Sigmoid colon (tissue), 7 donors: ENCODE results near the gene HMG20A. TPM values are rescaled to one million over a fixed set of nuclear protein-coding genes. Genes with fewer than 3 reads are reported as not detected.
A peak's percentile ranks its signal among the peaks of the same experiment; 100 is the strongest.

Experiments
- DNase-seq: peaks from one replicate; pipeline ENCODE4 v3.0.0-alpha.2; 2019
- H3K27ac ChIP-seq, 4 donors: fragments of 200-600 bp; sonication (generic); one replicate each; pipeline ENCODE4 v1.5.1; 2016 to 2019; ENCODE audit warnings: mild to moderate bottlenecking in 1 of 4
- H3K27me3 ChIP-seq, 3 donors: fragments of 200-600 bp; sonication (generic); one replicate each; pipeline ENCODE4 v1.5.1; 2019; ENCODE audit warnings: mild to moderate bottlenecking in 1 of 3
- H3K36me3 ChIP-seq, 4 donors: fragments of 200-600 bp; sonication (generic); one replicate each; pipeline ENCODE4 v1.5.1; 2016 to 2019
- H3K4me1 ChIP-seq, 4 donors: fragments of 200-600 bp; sonication (generic); one replicate each; pipeline ENCODE4 v1.5.1; 2017 to 2019
- H3K4me3 ChIP-seq, 4 donors: fragments of 200-600 bp; sonication (generic); one replicate each; pipeline ENCODE4 v1.5.1; 2017 to 2019; ENCODE audit warnings: mild to moderate bottlenecking in 2 of 4, moderate library complexity in 1 of 4
- H3K9me3 ChIP-seq, 4 donors: fragments of 200-600 bp in 3 of 4; sonication (generic) in 3 of 4; one replicate each; pipeline versions ENCODE4 v1.5.1 to v1.6.1; 2013 to 2019
- EP300 ChIP-seq, 4 donors: sonication (generic); formaldehyde crosslinking; IDR thresholded peaks; one replicate each; pipeline ENCODE4 v1.6.1; 2017; ENCODE audit warnings: antibody characterized with exemption in 4 of 4
- POLR2A ChIP-seq, 2 donors: fragments of 450-650 bp; IDR thresholded peaks; one replicate each; pipeline ENCODE4 v1.6.1; 2016; ENCODE audit warnings: antibody characterized with exemption in 2 of 2, mild to moderate bottlenecking in 2 of 2, moderate library complexity in 2 of 2
- POLR2AphosphoS5 ChIP-seq, 4 donors: sonication (generic); formaldehyde crosslinking; IDR thresholded peaks; one replicate each; pipeline ENCODE4 v1.6.1; 2017; ENCODE audit warnings: antibody characterized with exemption in 4 of 4
- WGBS, 2 donors: extraction: QIAGEN DNeasy Blood & Tissue Kit; methylation state at CpG; one replicate each; pipeline ENCODE4 v1.1.7; 2013; 5-methylcytosine and 5-hydroxymethylcytosine counted together
- intact Hi-C: fragments of 100-400 bp; cut with DNase I; formaldehyde crosslinking; loops from one replicate; pipeline ENCODE4 v1.15.1; 2023
- polyA plus RNA-seq, 3 donors: library from polyadenylated mRNA; stranded (reverse); fragments of 200-250 nt; gene quantifications; one replicate each; pipeline ENCODE4 v1.2.3, GENCODE V29; 2013
- total RNA-seq, 4 donors: library from RNA; depleted of rRNA; stranded (reverse); fragments of >200 nt; gene quantifications; one replicate each; pipeline ENCODE4 v1.1.0, GENCODE V29; 2016
- TF ChIP-seq, protein P1 (sequence below), 4 experiments: fragments of 450-650 bp in 3 of 4; fragments of 200-600 bp in 1 of 4; IDR thresholded peaks; one replicate each; pipeline ENCODE4 v1.5.1; 2016 to 2019; ENCODE audit warnings: antibody characterized with exemption in 4 of 4, mild to moderate bottlenecking in 3 of 4, moderate library complexity in 2 of 4
- donor health status: healthy with polysubstance abuse.
- donor health status: Bipolar disorder and iron deficiency.
- donor health status: healthy.

Gene HMG20A
- total and polyA plus RNA-seq, 7 donors: 7.8 to 29.0 (median 22.5) TPM

- DNase-seq: peak; percentile 53
Measured at GRCh38 chr15:77527164-77527778, 106.6 kb downstream of the HMG20A start.

GRCh38 chr15:77527831-77528231, 107.1 kb downstream of the HMG20A start:
- intact Hi-C loops: no loop called here
- H3K4me1 ChIP-seq: peaks cover 0 to 12% (median 6%) of the 10 kb centered on the region in 4 donors
- WGBS, 2 donors: 81 to 83% methylated on average over 6 of the region's 6 CpGs
- no peak for TF ChIP-seq POLR2AphosphoS5 (IDR thresholded peaks at IDR 0.05)
- TF ChIP-seq EP300 (IDR thresholded peaks at IDR 0.05): no peak
- TF ChIP-seq POLR2A (IDR thresholded peaks at IDR 0.05): no peak
- TF ChIP-seq, protein P1, sequence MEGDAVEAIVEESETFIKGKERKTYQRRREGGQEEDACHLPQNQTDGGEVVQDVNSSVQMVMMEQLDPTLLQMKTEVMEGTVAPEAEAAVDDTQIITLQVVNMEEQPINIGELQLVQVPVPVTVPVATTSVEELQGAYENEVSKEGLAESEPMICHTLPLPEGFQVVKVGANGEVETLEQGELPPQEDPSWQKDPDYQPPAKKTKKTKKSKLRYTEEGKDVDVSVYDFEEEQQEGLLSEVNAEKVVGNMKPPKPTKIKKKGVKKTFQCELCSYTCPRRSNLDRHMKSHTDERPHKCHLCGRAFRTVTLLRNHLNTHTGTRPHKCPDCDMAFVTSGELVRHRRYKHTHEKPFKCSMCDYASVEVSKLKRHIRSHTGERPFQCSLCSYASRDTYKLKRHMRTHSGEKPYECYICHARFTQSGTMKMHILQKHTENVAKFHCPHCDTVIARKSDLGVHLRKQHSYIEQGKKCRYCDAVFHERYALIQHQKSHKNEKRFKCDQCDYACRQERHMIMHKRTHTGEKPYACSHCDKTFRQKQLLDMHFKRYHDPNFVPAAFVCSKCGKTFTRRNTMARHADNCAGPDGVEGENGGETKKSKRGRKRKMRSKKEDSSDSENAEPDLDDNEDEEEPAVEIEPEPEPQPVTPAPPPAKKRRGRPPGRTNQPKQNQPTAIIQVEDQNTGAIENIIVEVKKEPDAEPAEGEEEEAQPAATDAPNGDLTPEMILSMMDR (IDR thresholded peaks at IDR 0.05): no peak
- no peaks in the 10 kb centered on the region for H3K9me3 ChIP-seq
- no peaks in the 10 kb centered on the region for H3K27me3 ChIP-seq
- DNase-seq: peak; percentile 50
- no peak overlapping the region for H3K4me3 ChIP-seq
- no peaks in the 10 kb centered on the region for H3K36me3 ChIP-seq
- H3K27ac ChIP-seq: no peak overlapping the region

More at GRCh38 chr15:77527164-77527778, 106.6 kb downstream of the HMG20A start:
- H3K4me3 ChIP-seq: no peak overlapping the region
- 32 to 36% methylated on average over 15 of the region's 15 CpGs for WGBS, 2 donors
- TF ChIP-seq POLR2A (IDR thresholded peaks at IDR 0.05): no peak
- TF ChIP-seq, protein P1 (IDR thresholded peaks at IDR 0.05): no peak
- no peaks in the 10 kb centered on the region for H3K36me3 ChIP-seq
- H3K27me3 ChIP-seq: no peaks in the 10 kb centered on the region
- intact Hi-C loops: no loop called here
- peak overlapping the region in 1 of 4 donors; percentile 21 for H3K27ac ChIP-seq
- no peaks in the 10 kb centered on the region for H3K9me3 ChIP-seq
- H3K4me1 ChIP-seq: peaks cover 0 to 12% (median 6%) of the 10 kb centered on the region in 4 donors

GRCh38 chr15:77528290-77528967, 107.7 kb downstream of the HMG20A start:
- no peaks in the 10 kb centered on the region for H3K9me3 ChIP-seq
- no peaks in the 10 kb centered on the region for H3K27me3 ChIP-seq
- TF ChIP-seq POLR2AphosphoS5 (IDR thresholded peaks at IDR 0.05) (no peak), POLR2A (IDR thresholded peaks at IDR 0.05) (no peak), EP300 (IDR thresholded peaks at IDR 0.05) (no peak)
- TF ChIP-seq, protein P1 (IDR thresholded peaks at IDR 0.05): no peak
- peak overlapping the region in 1 of 4 donors; percentile 14 for H3K27ac ChIP-seq
- no peak overlapping the region for H3K4me3 ChIP-seq
- intact Hi-C loops: no loop called here
- DNase-seq: peak; percentile 40
- peaks cover 0 to 12% (median 6%) of the 10 kb centered on the region in 4 donors for H3K4me1 ChIP-seq
- no peaks in the 10 kb centered on the region for H3K36me3 ChIP-seq
- 90 to 92% methylated on average over 12 of the region's 12 CpGs for WGBS, 2 donors

DNA sequence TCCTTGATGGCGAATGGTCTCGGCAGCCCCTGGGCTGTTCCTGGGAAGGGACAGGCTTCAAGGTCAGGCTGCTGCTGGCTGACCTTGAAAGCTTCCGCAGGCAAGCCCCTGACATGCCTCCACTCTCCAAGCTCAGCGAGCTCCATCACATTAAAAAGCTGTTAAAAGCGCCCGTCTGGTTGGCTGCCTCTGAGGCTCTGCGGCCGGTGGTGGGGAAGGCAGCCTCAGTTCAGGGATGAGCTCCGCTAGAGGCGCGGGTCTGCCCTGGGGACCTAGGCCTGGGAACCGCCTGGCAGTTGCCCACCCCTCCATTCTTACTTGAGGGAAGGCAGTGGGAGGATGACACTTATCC, 108.3 kb downstream of the HMG20A start:
- H3K4me1 ChIP-seq: peaks cover 0 to 14% (median 6%) of the 10 kb centered on the region in 4 donors
- TF ChIP-seq, protein P1 (IDR thresholded peaks at IDR 0.05): no peak
- TF ChIP-seq EP300 (IDR thresholded peaks at IDR 0.05) (no peak), POLR2AphosphoS5 (IDR thresholded peaks at IDR 0.05) (no peak), POLR2A (IDR thresholded peaks at IDR 0.05) (no peak)
- no peaks in the 10 kb centered on the region for H3K9me3 ChIP-seq
- WGBS, 2 donors: 91 to 94% methylated on average over 12 of the region's 12 CpGs
- intact Hi-C loops: no loop called here
- no peaks in the 10 kb centered on the region for H3K27me3 ChIP-seq
- no peak overlapping the region for H3K4me3 ChIP-seq
- no peak overlapping the region for H3K27ac ChIP-seq
- no peaks in the 10 kb centered on the region for H3K36me3 ChIP-seq
- peak; percentile 41 for DNase-seq
